CD4-positive, alpha-beta T cell treated with Interleukin-6 at 100 ng/mL for 8 hours (primary cell): ENCODE measurements around the gene MANBA.
"Not testable (repeated sequence)": the region's sequence is repeated elsewhere in the genome, so short reads cannot be mapped to it uniquely, and the experiment has no call there.

Experiments
- DNase-seq: peaks from one replicate; pipeline ENCODE4 v3.0.0-alpha.2; 2020; ENCODE audit warnings: mixed read lengths, low spot score

The MANBA gene

DNA sequence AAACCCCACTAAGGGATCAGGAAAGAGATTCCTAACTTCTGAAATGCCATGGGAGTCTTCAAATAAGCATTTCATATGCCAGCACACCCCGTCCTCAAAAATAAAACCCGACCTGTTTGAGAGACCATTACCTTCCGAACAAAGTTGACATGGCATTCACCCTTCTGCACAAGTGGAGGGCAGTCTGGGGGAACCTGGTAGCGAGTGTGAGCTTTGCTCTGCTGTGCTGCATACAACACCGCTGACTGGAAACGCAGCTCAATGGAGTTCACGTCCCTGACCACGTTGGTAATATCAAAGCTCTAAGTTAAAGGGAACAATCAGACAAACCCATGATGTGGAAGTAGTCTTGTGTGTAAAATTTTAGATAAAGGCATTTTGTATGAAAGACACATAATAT is 38.0 kb downstream of the MANBA start:
- no peak for DNase-seq

DNA sequence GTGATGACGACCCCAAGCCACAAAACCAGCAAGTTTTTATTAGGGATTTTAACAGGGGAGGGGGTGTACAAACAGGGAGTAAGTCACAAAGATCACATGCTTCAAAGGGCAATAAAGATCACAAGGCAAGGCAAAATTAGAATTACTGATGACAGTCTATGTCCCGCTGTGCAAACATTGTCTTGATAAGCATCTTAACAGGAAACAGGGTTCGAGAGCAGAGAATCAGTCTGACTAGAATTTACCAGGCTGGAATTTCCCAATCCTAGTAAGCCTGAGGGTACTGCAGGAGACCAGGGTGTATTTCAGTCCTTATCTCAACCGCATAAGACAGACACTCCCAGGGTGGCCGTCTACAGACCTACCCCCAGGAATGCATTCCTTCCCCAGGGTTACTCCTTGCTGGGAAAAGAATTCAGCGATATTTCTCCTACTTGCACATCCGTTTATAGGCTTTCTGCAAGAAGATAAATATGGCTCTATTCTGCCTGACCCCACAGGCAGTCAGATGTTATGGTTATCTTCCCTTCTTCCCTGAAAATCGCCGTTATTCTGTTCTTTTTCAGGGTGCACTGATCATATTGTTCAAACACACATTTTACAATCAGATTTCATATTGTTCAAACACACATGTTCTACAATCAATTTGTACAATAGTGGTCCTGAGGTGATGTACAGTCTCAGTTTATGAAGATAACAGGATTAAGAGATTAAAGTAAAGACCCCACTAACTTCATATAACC is 41.8 kb downstream of the MANBA start:
- not testable (repeated sequence) for DNase-seq

DNA sequence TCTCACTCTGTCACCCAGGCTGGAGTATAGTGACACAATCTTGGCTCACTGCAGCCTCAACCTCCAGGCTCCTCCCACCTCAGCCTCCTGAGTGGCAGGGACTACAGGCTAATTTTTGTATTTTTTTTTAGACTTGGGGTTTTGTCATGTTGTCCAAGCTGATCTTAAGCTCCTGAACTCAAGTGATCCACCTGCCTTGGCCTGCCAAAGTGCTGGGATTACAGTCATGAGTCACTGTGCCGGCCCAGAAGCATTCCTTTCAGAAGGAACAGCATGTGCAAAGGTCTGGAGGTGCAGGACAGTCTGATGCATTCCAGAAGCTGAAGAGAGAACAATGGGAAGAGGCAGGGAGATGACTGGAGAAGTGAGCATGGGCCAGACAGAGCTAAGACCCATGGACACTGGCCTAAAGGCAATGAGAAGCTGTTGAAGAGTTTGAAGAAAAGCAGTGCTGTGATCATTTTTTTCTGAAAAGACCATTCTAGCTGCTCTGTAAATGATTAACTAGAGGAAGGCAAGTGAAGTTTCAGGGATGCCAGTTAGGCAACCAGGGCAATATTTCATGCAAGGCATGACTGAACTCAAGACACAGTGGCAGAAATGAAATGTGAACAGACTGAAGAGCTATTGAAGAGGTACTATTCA is 43.2 kb downstream of the MANBA start:
- DNase-seq = no peak

DNA sequence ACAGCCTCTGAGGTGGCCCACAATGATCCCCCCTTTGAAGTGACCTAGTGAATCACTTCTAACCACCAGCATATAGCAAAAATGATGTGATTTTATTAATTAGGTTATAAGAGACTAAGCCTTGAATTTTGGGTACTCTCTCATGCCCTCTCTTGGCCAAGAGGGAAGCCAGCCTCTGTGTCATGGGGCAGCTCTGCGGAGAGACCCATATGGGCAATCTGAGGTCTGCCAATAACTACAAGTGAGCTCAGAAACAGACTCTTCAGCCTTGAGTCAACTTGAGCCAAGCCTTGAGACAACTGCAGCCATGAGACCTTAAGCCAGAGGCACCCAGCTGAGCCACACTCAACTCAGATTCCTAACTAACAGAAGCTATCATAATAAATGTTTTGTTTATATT is 45.7 kb downstream of the MANBA start:
- DNase-seq = no peak

DNA sequence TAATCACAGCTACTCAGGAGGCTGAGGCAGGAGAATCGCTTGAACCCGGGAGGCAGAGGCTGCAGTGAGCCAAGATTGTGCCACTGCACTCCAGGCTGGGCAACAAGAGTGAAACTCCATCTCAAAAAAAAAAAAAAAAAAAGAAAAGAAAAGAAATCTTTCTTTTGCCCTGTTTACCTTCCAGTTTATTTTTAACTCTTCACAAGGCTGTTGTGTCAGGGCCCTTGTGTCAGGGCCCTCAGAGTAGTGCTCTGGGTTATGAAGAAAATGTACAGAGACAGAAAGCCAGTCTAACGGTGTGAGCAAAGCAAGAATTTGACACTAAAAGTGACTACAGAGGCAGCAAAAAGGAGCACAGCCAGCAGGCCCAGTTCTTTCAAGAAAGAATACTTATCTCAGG is 47.0 kb downstream of the MANBA start:
- not testable (repeated sequence) for DNase-seq

DNA sequence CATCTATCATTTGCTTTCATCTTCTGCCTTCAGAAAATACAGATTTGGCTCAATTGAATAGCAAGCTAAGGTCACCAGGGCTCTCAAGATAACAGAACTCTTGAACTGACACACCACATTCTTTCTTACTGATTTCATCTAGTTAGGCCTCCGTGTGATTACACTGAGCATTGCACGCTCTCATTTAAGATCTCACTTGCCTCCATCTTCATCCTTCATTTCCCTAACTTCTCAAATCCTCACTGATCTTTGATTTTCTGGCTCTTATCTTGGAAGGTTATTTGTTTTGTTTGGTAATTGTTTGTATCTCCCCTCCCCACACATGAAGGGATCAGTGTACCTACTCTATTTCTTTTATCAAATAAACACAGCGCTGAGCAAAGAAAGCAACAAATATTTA is 47.7 kb downstream of the MANBA start:
- no peak for DNase-seq

DNA sequence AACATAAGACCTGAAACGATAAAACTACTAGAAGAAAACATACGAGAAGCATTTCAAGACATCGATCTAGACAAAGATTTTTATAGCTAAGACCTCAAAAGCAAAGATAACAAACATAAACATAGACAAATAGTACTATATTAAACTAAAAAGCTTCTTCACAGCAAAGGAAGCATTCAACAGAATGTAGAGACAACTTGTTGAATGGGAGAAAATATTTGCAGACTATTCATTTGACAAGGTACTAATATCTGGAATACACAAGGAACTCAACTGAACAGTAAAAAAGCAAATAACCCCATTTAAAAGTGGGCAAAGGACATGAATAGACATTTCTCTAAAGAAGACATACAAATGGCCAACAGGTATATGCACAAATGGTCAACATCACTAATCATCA is 49.8 kb downstream of the MANBA start:
- DNase-seq = no peak

DNA sequence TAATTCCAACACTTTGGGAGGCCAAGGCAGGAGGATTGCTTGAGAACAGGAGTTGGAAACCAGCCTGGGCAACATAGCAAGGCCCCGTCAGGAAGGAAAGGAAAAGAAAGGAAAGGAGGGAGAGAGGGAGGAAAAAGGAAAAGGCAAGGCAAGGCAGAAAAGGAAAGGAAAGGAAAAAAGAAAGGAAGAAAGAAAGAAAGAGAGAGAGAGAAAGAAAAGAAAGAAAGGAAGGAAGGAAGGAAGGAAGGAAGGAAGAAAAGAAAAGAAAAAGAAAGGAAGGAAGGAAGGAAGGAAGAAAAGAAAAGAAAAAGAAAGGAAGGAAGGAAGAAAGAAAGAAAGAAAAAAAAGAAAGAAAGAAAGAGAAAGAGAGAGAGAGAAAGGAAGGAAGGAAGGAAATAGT is 51.7 kb downstream of the MANBA start:
- not testable (repeated sequence) for DNase-seq

DNA sequence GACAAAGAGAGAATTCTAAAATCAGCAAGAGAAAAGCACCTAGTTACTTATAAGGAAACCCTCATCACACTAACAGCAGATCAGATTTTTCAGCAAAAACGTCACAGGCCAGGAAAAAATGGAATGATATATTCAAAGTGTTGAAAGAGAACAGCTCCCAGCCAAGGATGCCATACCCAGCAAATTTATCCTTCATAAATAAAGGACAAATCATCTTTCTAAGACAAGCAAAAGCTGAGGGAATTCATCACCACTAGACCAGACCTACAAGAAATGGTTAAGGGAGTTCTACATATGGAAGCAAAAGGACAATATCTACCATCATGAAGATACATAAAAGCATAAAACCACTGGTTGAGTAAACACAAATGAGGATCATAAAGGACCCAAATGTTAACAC is 53.6 kb downstream of the MANBA start:
- no peak for DNase-seq

DNA sequence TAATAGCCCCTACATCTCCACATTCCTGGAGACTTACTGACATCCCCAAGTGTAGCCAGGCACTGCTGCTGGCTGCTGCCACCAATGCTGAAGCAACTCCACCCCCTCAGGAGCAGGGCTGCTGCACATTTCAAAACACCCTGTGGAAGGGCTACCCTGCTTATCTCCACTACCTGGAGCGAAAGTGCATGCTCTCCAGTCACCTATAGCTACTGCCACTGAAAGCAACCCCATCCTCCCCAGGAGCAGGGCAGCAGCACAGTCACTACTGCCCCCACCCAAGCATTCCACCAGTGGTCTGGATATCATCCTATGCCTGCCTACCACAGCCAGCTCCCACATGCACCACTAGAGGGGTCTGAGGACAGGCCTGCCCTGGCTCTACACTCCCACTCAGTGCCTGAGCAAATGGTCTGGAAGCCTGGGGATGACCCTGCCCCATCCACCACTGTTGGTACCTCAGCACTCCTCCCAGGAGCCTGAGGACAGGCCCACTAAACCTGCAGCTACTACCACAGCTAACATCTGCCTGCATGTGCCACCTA is 55.3 kb downstream of the MANBA start:
- DNase-seq = no peak

DNA sequence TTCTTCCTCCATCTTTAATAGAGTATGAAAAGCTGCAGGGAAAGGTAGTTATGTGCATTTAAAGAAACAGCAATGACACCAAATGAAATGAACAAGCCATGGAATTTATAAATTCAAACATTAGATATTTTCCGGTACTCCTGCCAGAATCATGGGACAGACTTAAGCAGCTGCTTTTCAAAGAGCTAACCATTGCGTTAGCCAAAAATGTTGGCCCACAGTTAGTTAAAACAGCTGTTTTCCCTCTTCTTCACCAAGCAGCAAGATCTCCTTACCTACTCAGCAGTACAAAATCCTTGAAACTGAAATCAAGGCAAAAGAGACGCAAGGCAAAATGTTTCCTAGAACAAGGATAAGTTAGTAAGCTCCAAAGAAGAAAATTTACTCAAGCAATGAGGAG is 64.0 kb downstream of the MANBA start:
- DNase-seq = no peak

DNA sequence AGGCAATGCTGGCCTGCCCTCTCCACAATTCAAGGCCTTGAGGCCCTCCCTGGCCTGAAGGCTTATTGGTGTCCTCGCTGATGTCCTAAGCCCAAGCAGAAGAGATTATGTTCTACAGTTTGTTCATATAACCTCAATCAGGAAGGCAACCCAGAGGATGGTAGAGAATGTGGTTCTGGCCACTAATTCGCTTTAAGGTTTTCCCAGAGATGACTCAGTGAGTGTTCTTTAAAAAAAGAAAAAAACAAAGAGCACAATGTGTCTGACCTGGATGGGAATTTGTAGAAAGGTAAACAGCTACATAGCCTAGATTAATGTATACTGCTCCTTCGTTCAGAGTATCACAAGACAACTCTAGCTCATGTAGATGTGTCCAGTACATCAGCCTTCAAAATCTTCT is 66.0 kb downstream of the MANBA start:
- no peak for DNase-seq

DNA sequence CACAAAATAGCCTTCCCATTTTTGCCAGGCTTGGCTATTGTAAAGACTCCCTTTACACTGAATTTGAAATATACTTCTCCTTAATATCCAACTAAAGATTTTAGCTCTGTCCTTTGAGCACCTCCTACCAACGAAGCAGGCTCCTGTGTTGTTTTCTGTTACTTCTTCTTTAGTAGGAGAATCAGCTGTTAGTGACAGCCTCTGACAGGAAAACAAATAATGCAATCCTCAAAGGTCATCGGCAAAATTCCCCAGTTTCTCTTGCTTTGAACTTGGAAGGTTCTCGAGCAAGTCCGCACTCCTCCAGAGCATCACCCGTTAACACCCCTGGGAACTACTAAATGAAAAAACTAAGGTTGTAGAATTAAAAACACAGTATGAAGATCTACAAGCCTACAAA is 66.9 kb downstream of the MANBA start:
- DNase-seq = no peak

DNA sequence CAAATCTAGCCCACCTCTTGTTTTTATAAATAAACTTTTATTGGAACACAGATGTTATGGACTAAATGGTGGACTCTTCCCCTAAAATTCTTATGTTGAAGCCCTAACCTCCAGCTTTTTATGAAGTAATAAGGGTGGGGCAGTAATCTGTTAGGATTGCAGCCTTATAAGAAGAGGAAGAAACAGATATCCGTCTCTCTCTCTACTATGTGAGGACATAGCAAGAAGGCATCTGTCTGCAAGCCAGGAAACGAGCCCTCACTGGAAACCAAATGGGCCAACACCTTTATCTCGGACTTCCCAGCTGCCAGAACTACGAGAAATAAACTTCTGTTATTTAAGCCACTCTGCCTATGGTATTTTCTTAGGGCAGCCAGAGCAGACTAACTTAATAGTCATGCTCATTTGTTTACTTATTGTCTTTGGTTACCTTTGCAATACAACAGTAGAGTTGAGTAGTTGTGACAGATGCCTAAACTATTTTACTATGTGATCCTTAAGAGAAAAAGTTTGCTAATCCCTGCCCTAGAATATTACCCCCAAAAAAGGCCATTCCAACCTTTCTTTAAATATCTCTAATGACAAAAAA is 67.4 kb downstream of the MANBA start:
- DNase-seq = no peak

DNA sequence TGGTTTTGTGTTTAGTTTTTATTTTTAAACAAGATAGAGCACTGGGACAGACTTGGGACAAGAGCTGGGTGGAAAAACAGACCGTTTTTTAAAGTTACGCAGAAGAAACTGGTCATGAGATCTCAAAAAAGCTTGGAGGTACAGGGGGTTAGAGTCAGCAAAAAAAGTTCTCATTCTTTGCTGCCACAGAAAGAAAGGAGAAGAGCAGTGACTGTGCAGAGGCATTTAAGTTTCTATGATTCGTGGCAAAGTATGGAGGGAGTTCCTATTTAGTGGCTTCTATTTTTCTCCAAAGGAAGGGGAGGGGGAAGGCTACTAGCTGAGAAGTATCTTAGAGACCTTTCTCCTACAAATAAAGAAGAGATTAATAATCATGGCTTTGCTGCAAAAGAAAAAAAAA is 68.3 kb downstream of the MANBA start:
- DNase-seq = no peak

DNA sequence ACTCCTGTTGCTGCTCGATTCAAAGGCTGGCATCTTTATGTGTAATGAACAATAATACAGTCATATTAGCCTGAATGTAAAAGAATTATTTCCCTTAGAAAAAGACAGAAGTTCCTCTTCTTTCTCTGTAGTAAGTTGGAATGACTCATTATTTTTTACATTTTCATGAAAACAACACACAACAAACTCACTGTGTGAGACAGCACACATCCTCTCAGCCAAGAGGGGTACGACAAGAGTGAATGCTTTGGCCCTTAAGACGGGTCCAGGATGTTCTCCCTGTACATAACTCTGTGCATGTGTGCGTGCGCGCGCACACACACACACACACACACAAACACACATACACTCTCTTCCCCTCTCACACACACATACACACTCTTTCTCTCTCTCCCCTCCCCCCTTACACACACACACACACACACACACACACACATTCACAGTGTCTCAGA is 72.8 kb downstream of the MANBA start:
- DNase-seq = no peak

DNA sequence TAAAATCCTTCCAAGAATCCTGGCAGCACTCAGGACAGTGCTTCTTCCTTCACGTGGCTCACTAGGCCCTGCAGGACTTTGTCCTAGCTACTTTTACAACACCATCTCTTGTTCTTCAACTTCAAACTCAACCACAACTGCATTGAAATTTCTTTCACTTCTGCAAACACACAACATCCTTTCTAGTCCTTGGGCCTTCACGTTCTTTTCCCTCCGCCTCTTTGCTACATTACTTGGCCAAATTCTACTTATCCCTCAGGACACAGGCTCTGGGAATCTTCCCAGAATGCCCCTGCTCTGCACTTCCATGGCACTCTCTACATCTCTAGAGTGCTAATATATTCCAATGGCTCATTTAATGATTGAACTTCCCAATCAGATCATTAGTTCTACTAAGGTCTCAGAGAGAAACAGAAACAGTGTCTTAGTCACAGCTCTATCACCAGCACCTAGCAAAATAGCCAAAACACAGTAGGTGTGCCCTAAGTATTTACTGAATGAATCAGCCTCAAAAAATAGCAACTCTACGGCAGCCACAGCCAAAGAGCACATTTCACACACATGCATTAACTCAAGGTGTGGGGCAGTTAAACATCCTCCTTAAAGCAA is 73.3 kb downstream of the MANBA start:
- no peak for DNase-seq

DNA sequence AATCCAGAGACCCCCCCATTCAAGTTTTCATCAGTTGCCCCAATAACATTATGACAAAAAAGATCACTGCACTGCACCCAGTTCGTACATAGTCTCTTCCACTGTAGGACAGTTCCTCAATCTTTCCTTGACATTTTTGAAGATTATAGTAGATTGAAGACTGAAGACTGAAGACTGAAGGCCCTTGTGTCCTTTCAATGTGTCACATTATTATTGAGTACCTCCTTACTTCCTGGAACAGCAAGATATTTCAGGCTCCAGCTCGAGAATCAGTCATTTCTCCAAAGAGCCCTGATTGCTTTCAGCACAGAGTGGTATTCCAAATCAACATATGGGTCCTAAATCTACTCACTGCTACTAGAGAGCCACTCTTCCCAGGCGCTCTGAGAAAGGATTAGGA is 75.0 kb downstream of the MANBA start:
- no peak for DNase-seq

DNA sequence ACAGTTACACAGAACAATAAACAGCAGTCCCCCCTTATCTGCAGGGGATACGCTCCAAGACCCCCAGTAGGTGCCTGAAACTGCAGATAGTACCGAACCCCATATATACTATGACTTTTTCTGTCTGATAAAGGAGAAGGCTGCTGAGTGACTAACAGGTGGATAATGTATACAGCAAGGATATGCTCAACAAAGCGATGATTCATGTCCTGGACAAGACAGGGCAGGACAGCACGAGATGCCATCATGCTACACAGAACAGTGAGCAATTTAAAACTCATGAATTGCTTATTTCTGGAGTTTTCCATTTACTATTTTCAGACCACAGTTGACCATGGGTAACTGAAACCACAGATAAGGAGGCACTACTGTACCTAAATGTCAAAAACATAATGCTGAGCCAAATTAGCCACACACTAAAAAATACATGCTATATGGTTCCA is 76.1 kb downstream of the MANBA start:
- DNase-seq = no peak

DNA sequence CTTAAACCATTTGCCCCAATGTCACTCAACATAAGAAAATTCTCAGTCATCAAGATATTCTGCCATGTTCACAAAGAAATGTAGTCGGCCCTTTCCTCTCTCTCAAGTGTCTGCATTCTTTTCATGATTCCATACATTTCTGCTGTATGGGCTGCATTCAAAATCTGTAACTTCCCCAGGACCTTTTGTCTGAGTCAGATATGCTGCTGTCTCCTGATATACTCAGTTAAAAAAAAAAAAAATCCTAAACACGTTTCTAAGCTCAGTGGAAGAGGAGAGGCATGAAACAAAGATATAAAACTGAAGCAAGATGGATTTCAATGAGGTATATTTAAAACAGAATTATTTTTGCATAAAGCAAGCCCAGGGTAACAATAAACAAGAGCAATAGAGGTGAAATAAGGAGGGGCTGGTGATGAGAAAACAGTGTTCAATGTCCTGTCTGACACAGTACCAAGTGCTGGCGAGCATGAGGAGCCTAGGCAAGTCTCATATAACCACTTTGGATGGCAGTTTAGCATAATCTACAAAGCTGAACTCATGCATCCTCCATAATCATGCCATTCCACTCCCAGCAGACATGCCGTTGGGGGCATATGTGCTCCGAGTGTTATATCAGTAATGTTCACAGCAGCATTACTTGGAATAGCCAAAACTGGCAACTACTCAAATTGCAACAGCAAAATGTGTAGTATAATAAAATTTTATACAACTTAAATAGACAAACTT is 76.7 kb downstream of the MANBA start:
- no peak for DNase-seq

DNA sequence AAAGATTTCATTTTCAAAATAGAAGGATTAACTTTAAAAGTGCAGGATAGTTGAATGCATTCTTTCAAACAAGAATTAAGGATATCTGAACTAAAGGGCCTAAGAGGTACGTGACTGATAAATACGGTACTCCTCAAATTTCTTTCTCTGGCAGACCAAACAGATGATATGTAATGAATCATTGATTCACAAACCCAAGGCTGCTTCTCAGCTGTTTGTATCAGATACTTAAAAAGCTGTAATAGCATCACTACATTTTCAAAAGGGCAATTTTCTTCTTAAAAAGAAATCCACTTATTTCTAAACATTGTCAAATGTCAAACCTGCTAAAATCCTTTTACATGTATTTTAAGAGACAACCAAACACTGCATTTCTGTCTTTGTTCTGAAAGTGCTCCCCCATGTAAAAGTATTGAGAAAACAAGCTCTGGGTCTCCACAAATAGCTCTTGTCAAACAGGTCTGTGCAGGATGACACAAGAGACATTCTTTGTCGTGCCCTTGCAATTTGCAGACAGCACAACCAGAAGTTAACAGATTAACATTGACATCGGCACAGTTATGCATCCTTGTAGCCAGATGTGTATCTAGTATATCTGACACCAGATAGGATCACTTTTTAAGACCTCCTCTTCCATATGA is 82.0 kb downstream of the MANBA start:
- no peak for DNase-seq

DNA sequence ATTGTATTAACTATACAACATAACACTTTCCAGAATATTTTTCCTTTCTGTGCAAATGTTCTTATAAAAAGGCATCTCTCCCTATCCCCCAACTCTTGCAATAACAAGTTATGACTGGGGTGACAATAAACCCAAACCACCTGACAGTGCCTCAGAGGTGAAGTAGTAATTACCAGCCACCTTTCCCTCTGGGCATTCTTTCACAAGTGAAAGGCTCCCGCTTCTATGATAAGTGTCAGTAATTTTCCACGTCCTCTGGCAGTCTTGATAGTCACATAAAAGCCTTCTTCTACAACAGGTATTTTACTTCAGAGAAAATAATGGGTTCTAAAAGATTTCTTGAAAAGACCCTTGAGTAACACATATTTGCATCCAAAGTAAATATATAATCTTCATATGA is 82.7 kb downstream of the MANBA start:
- no peak for DNase-seq
